Motor neuron (in vitro differentiated cells): ENCODE measurements around the gene GRB14. TPM values are rescaled to one million over a fixed set of nuclear protein-coding genes. Genes with fewer than 3 reads are reported as not detected.
A peak's percentile ranks its signal among the peaks of the same experiment; 100 is the strongest.
"Not testable (repeated sequence)": the region's sequence is repeated elsewhere in the genome, so short reads cannot be mapped to it uniquely, and the experiment has no call there.

ENCODE experiments used
- ATAC-seq, 8 experiments: fragments of 200-7000 bp; cut with Tn5 transposase; replicated peaks in 6 of 8; 2 replicates each; pipeline ENCODE4 v1.8.0; 2021; ENCODE audit warnings: mild to moderate bottlenecking in 8 of 8, moderate library complexity in 8 of 8
- H3K27ac ChIP-seq, 2 donors: fragments of 250-450 bp; sonication (Bioruptor Pico); 2 replicates each; pipeline ENCODE4 v1.9.0; 2021; ENCODE audit warnings: antibody characterized with exemption in 2 of 2, mild to moderate bottlenecking in 2 of 2, moderate library complexity in 1 of 2
- H3K4me1 ChIP-seq, 2 donors: fragments of 250-450 bp; sonication (Bioruptor Pico); replicated peaks in 1 of 2; 2 replicates each; pipeline ENCODE4 v1.6.1; 2021; ENCODE audit warnings: antibody characterized with exemption in 2 of 2, mild to moderate bottlenecking in 2 of 2, moderate library complexity in 1 of 2
- H3K4me3 ChIP-seq, 5 donors: fragments of 250-450 bp; sonication (Bioruptor Pico); 2 replicates each; pipeline ENCODE4 v1.9.0; 2021; ENCODE audit warnings: antibody characterized with exemption in 5 of 5, mild to moderate bottlenecking in 5 of 5, moderate library complexity in 4 of 5
- WGBS, 10 experiments: fragments of 450-650 bp; shearing (Covaris generic); methylation state at CpG; one replicate each; pipeline ENCODE4 v1.0.0; 2022; 5-methylcytosine and 5-hydroxymethylcytosine counted together
- in situ Hi-C, 9 experiments: fragments of 400-800 bp; cut with MboI; loops; one replicate each; pipeline ENCODE4 v1.15.0; 2021; ENCODE audit warnings: low sequenced_read_pairs in 9 of 9, low pct_unique_long_range_greater_than_20kb in 2 of 9; ENCODE audit not compliant: unreplicated experiment in 9 of 9
- total RNA-seq, 8 experiments: library from RNA; unstranded; fragments of 300-600 nt; gene quantifications; 2 replicates each; pipeline versions ENCODE4 v1.2.3 to v1.2.4, GENCODE V29; 2022

The GRB14 gene
- total RNA-seq, 8 experiments from 2014 or later: 0.42 to 7.8 (median 4.4) TPM

GRCh38 chr2:164642268-164642667 lies 21.0 kb upstream of the GRB14 start:
- in situ Hi-C loops: no loop called here
- no peak for ATAC-seq
- Histone ChIP-seq H3K27ac (no peak overlapping the region), H3K4me1 (no peaks in the 10 kb centered on the region), H3K4me3 (no peak overlapping the region)
- 55 to 100% (median 91%) methylated on average over 1 to 2 of the region's 2 CpGs; no CpG with 5 or more reads in 1 of the 10 experiments for WGBS, 10 experiments

DNA sequence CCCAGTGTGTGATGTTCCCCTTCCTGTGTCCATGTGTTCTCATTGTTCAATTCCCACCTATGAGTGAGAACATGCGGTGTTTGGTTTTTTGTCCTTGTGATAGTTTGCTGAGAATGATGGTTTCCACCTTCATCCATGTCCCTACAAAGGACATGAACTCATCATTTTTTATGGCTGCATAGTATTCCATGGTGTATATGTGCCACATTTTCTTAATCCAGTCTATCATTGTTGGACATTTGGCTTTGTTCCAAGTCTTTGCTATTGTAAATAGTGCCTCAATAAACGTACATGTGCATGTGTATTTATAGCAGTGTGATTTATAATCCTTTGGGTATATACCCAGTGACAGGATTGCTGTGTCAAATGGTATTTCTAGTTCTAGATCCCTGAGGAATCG lies 7.0 kb upstream of the GRB14 start:
- H3K27ac ChIP-seq, in situ Hi-C loops, H3K4me3 ChIP-seq, ATAC-seq, H3K4me1 ChIP-seq: not testable (repeated sequence)
- WGBS, 10 experiments: 75% methylated on average over 2 of the region's 3 CpGs; no CpG with 5 or more reads in 9 of the 10 experiments

DNA sequence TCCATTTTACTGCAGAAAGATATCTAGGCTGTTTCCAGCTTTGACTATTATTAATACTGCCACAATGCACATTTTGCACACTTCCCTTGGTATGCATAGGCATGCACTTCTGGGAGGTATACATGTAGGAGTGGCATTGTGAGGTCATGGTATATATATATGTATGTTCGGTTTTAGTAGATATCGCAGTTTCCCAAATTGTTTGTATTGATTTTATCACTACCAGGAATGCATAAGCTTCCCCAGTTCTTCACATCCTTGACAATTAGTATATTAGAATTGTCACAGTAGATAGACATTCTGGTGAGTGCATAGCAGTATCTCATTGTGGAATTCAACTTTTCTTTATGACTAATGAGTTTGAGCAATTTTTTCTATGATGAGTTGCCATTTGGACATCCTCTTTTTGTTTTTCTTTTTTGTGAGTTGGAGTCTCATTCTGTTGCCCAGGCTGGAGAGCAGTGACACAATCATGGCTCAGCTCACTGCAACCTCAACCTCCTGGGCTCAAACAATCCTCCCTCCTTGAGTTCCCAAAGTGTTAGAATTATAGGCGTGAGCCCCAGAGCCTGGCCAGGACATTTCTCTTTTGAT lies 4.2 kb upstream of the GRB14 start:
- H3K27ac ChIP-seq: no peak overlapping the region
- in situ Hi-C loops: no loop called here
- 5 to 100% (median 87%) methylated on average over 1 to 3 of the region's 3 CpGs; no CpG with 5 or more reads in 1 of the 10 experiments for WGBS, 10 experiments
- no peak overlapping the region for H3K4me3 ChIP-seq
- H3K4me1 ChIP-seq: no peaks in the 10 kb centered on the region
- ATAC-seq: no peak

DNA sequence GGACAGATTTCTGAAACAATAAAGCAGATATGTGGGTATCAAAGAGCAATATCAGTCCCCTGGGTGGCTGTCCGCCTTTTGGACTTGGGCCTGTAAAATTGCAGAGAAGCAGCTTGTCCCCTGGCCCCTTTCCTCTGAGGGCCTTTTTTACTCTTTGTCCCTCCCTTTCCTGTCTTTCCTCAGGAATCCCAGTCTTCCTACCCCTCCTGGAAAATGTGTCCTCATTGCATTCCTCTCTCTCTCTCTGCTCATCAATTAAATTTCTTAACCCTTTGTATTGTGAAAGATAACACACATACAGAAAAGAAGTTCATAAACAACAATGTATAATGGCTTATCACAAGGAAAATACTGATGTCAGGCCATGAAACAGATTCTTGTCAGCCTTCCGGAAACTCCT lies 3.0 kb upstream of the GRB14 start:
- ATAC-seq: no peak
- 60 to 100% (median 100%) methylated on average over 1 to 2 of the region's 2 CpGs; no CpG with 5 or more reads in 1 of the 10 experiments for WGBS, 10 experiments
- Histone ChIP-seq H3K4me3 (no peak overlapping the region), H3K4me1 (peaks cover 0 to 3% of the 10 kb centered on the region in 2 donors), H3K27ac (no peak overlapping the region)
- in situ Hi-C loops: no loop called here

DNA sequence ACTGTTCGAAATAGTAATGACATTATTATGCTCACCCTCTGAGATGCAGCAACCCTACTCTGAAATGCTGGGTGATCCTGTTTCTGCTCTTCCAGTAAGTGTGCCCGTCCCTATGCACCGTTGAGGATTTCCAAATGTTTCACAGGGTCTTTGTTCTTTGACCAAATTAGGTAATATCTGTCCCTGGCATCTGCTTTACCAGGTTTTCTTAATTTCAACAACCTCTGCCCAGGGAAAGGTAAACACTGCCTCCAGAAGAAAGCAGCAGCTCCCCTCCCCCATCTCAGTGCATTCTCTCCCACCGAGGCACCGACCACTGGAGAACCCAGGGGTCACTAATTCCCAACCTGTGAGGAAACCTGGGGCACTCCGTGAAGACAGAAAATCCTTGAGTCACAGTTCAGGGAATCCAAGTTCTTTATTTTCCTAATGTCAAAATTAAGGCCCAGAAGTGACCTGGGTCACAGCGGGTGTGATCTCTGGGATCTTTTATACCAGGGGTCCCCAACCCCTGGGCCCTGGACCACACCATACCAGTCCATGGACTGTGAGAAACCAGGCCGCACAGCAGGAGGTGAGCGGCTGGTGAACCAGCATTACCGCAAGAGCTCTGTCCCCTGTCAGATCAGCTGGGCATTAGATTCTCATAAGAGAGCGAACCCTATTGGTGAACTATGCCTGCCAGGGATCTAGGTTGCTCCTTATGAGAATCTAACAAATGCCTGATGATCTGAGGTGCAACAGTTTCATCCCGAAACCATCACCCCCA lies 1.2 kb upstream of the GRB14 start:
- ATAC-seq: no peak
- Histone ChIP-seq H3K27ac (no peak overlapping the region), H3K4me3 (no peak overlapping the region), H3K4me1 (peaks cover 0 to 3% of the 10 kb centered on the region in 2 donors)
- in situ Hi-C loops: no loop called here
- WGBS, 10 experiments: 68 to 100% (median 86%) methylated on average over 2 to 12 of the region's 12 CpGs

- in situ Hi-C loops: no loop called here
- H3K4me1 ChIP-seq: peaks cover 0 to 3% of the 10 kb centered on the region in 2 donors
- H3K4me3 ChIP-seq: peak overlapping the region; percentile 50 to 95 (median 61)
- H3K27ac ChIP-seq: no peak overlapping the region
- WGBS, 10 experiments: 20 to 50% (median 40%) methylated on average over 1 to 3 of the region's 13 CpGs; no CpG with 5 or more reads in 4 of the 10 experiments
- peak in 3 of 8 experiments; percentile 11 to 32 (median 17) for ATAC-seq
Measured at GRCh38 chr2:164621764-164622105, 453 bp upstream of the GRB14 start.

DNA sequence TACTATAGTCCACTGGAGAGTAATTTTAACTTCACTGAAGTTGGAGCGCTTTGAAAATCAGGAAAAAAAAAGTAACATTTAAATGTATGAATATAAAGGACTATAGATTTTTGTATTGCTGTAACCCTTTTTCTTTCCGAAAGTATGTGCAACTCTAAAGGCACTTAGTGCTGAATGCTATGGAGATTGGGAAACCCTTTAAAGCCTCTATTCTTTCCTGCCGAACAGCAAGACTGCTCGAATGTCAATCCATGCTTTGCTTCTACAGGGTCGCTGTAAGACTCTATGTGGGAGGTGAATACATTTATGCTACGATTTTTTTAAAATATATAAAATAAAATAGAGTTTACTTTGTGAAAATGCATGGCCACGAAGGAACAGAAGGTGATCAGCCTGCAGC lies 825 bp downstream of the GRB14 start:
- 6 to 30% (median 17%) methylated on average over 1 to 7 of the region's 7 CpGs for WGBS, 10 experiments
- Histone ChIP-seq H3K4me1 (peaks cover 0 to 3% of the 10 kb centered on the region in 2 donors), H3K27ac (no peak overlapping the region), H3K4me3 (peak overlapping the region; percentile 50 to 95 (median 61))
- in situ Hi-C loops: no loop called here
- peak in 5 of 8 experiments; percentile 1 to 13 (median 9) for ATAC-seq

GRCh38 chr2:164617466-164617865 lies 3.8 kb downstream of the GRB14 start:
- in situ Hi-C loops: no loop called here
- peak in 1 of 8 experiments; percentile 17 for ATAC-seq
- 50 to 100% (median 85%) methylated on average over 1 to 2 of the region's 2 CpGs; no CpG with 5 or more reads in 1 of the 10 experiments for WGBS, 10 experiments

DNA sequence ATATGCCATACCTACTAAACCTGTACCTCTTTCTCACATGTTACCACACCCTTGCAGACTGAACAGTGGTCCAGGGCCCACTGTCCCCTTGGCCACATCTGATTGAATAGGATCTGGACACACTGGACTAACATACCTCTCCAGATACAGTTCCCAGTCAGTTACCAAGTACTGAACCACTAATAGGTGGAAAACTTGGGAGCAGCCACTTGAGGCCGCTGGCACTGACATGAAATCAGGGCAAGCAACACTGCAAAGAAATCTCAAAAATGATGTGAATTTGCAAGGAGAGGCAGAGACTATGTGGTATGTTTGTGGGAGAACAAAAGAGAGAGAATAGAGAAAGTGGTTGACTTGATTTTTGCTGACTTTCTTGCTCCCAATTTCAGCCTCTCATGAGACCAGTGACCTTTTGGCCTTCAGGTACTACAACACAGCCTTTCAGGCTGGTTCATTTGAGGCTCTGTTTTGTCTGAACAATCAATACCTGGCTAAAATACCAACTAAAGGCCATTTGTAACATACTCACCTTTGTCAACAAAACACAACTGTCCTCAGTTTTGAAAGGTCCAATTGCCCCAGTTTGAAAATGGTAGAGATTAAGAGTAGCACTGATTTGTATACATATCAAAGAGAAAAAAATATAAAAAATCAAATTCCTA lies 7.8 kb downstream of the GRB14 start:
- WGBS, 10 experiments: 75 to 100% (median 94%) methylated on average over 1 of the region's 1 CpG; no CpG with 5 or more reads in 4 of the 10 experiments
- in situ Hi-C loops: no loop called here
- no peak overlapping the region for H3K4me3 ChIP-seq
- H3K27ac ChIP-seq: no peak overlapping the region
- H3K4me1 ChIP-seq: no peaks in the 10 kb centered on the region
- ATAC-seq: no peak

More at GRCh38 chr2:164617466-164617865, 3.8 kb downstream of the GRB14 start:
- Histone ChIP-seq H3K4me3 (no peak overlapping the region), H3K27ac (no peak overlapping the region), H3K4me1 (peaks cover 0 to 3% of the 10 kb centered on the region in 2 donors)

- in situ Hi-C loops: no loop called here
- H3K27ac ChIP-seq: no peak overlapping the region
- no peak for ATAC-seq
- no peaks in the 10 kb centered on the region for H3K4me1 ChIP-seq
- WGBS, 10 experiments: 75 to 100% (median 96%) methylated on average over 1 of the region's 1 CpG; no CpG with 5 or more reads in 4 of the 10 experiments
- no peak overlapping the region for H3K4me3 ChIP-seq
Measured at GRCh38 chr2:164609790-164610189, 11.5 kb downstream of the GRB14 start.

DNA sequence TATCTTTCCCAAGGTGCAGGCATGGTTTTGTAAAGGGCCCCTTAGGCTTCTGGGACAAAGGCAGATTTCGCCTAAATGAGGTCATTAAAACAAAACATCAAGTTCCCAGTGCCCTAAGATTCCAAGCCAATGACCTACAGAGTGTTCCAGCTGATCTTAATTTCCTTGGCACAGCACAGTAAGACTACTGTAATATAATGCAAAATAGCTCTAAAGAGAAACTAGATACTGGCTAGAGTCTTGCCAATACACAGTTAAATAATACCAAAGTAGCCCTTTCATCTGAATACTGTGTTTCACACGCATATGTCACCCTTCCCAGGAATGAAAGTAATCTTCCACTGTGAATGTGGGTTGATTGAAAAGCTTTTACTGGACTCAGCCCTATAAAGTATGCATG lies 14.7 kb downstream of the GRB14 start:
- H3K4me1 ChIP-seq: no peaks in the 10 kb centered on the region
- no peak overlapping the region for H3K27ac ChIP-seq
- ATAC-seq: peak in 3 of 8 experiments; percentile 64 to 99 (median 99)
- in situ Hi-C loops: no loop called here
- H3K4me3 ChIP-seq: no peak overlapping the region
- 31 to 85% (median 71%) methylated on average over 1 to 2 of the region's 2 CpGs; no CpG with 5 or more reads in 3 of the 10 experiments for WGBS, 10 experiments

GRCh38 chr2:164605295-164605694 lies 16.0 kb downstream of the GRB14 start:
- H3K4me3 ChIP-seq: no peak overlapping the region
- no peak overlapping the region for H3K27ac ChIP-seq
- in situ Hi-C loops: no loop called here
- WGBS, 10 experiments: 70 to 100% (median 90%) methylated on average over 2 of the region's 2 CpGs; no CpG with 5 or more reads in 1 of the 10 experiments
- H3K4me1 ChIP-seq: no peaks in the 10 kb centered on the region
- ATAC-seq: no peak

- Histone ChIP-seq H3K4me1 (no peaks in the 10 kb centered on the region), H3K27ac (no peak overlapping the region), H3K4me3 (no peak overlapping the region)
- WGBS, 10 experiments: 25 to 89% (median 56%) methylated on average over 1 of the region's 1 CpG; no CpG with 5 or more reads in 7 of the 10 experiments
- in situ Hi-C loops: no loop called here
- no peak for ATAC-seq
Measured at GRCh38 chr2:164600763-164601162, 20.5 kb downstream of the GRB14 start.
